HG03064 (cell line): ENCODE measurements around the gene SSR1.

Source experiments
- ATAC-seq: cut with Tn5 transposase; IDR thresholded peaks from one replicate; pipeline ENCODE4 v1.9.1; 2021; ENCODE audit warnings: low read depth; ENCODE audit not compliant: unreplicated experiment

SSR1 gene

DNA sequence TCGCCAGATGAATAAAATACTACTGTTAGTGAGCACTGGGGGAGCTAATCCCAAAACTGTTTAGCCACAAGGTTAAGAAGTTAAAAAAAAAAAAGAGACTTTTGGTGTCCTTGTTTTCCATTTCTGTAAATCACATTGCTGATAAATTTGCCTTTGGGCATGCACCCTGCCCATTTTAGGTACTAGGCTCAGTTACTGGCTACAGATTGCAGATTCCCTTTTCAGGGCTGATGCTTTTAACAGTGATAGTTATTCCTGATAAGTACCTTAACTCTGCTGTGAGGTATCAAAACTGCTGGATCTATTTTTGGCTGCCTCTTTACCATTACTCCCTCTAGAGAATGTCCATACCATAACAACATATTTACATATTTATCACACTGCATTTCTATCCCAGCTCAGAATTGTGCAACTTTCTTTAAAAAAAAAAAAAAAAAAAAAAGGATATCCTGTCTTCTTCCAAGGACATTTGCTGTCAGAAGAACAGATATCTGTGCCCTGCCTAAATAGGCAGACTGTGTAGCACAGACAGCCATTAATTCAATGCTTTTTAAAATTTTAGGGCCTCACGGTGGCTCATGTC is 94.5 kb downstream of the SSR1 start:
- no peak for ATAC-seq
